Measurements from ENCODE around the gene MCU.
"Not testable (repeated sequence)": the region's sequence is repeated elsewhere in the genome, so short reads cannot be mapped to it uniquely, and the experiment has no call there.

Gene MCU

DNA sequence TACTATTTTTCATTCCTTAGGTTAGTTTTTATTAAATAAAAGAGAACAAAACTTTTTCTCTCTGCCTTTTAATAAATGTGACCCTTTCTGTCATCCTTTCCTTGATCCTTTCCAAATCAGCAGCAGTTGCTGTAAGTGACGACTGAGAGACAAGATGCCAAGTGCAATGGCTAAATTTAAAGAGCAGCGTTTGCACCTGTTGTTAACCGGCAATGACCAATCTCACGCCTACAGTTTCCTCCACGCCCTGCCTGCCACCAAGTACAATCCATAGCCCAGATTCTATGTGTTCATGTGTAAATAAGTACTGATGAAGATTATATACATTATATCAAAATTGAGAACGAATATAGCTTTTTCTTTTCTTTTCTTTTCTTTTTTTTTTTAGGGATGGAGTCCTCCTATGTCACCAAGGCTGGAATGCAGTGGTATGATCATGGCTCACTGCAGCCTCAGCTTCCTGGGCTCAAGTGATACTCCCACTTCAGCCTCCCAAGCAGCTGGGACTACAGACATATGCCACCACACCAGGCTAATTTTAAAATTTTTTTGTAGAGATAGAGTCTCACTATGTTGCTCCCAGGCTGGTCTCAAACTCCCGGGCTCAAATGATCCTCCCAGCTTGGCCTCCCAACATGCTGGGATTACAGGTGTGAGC, 6.5 kb upstream of the MCU start:
- Histone ChIP-seq H3K4me3 (ENCODE audit: insufficient read depth, low read depth, low read length) (no peak overlapping the region), H3K27ac (ENCODE audit: insufficient read depth, low read depth, low read length, poor library complexity, severe bottlenecking) (no peak overlapping the region), H3K36me3 (ENCODE audit: control insufficient read depth, insufficient read depth, low read length) (no peaks in the 10 kb centered on the region), H3K4me1 (ENCODE audit: control insufficient read depth, insufficient read depth, low read length) (no peaks in the 10 kb centered on the region), H3K27me3 (ENCODE audit: control insufficient read depth, insufficient read depth, low read length, poor library complexity, severe bottlenecking) (no peaks in the 10 kb centered on the region), H3K9me3 (ENCODE audit: control insufficient read depth, low read length) (no peaks in the 10 kb centered on the region)
- 86 to 89% methylated on average over 6 to 7 of the region's 7 CpGs for WGBS, 2 experiments

GRCh38 chr10:72686430-72686829, 5.5 kb upstream of the MCU start:
- not testable (repeated sequence) for H3K27me3 ChIP-seq (ENCODE audit: control insufficient read depth, insufficient read depth, low read length, poor library complexity, severe bottlenecking); H3K36me3 ChIP-seq (ENCODE audit: control insufficient read depth, insufficient read depth, low read length); H3K9me3 ChIP-seq (ENCODE audit: control insufficient read depth, low read length); H3K27ac ChIP-seq (ENCODE audit: insufficient read depth, low read depth, low read length, poor library complexity, severe bottlenecking); H3K4me1 ChIP-seq (ENCODE audit: control insufficient read depth, insufficient read depth, low read length); H3K4me3 ChIP-seq (ENCODE audit: insufficient read depth, low read depth, low read length)
- 93 to 94% methylated on average over 8 of the region's 8 CpGs for WGBS, 2 experiments

GRCh38 chr10:72687035-72687434, 4.9 kb upstream of the MCU start:
- no peaks in the 10 kb centered on the region for H3K4me1 ChIP-seq (ENCODE audit: control insufficient read depth, insufficient read depth, low read length)
- no peaks in the 10 kb centered on the region for H3K36me3 ChIP-seq (ENCODE audit: control insufficient read depth, insufficient read depth, low read length)
- no peak overlapping the region for H3K27ac ChIP-seq (ENCODE audit: insufficient read depth, low read depth, low read length, poor library complexity, severe bottlenecking)
- WGBS, 2 experiments: 85 to 94% methylated on average over 5 to 6 of the region's 6 CpGs
- no peak overlapping the region for H3K4me3 ChIP-seq (ENCODE audit: insufficient read depth, low read depth, low read length)
- H3K9me3 ChIP-seq (ENCODE audit: control insufficient read depth, low read length): no peaks in the 10 kb centered on the region
- no peaks in the 10 kb centered on the region for H3K27me3 ChIP-seq (ENCODE audit: control insufficient read depth, insufficient read depth, low read length, poor library complexity, severe bottlenecking)

DNA sequence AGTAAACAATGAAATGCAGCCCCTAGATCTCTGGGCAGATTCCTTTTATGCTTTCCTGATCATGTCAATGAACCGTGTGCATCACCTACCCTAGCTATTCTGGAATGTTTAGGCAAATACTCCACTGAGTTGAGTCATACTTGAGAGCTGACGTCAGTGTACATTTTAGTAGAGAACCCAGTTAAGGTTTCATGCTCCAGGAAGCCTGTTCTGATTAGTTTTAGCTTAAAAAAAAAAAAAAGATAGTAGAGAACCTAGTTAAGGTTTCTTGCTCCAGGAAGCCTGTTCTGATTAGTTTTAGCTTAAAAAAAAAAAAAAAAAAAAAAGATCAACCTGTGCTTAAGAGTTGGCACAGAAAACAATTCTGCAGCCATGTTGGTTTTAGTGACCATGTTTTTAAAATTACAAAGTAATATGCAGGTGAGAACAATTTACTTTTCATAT, 3.7 kb upstream of the MCU start:
- H3K36me3 ChIP-seq (ENCODE audit: control insufficient read depth, insufficient read depth, low read length): no peaks in the 10 kb centered on the region
- no peak overlapping the region for H3K27ac ChIP-seq (ENCODE audit: insufficient read depth, low read depth, low read length, poor library complexity, severe bottlenecking)
- no peak overlapping the region for H3K4me3 ChIP-seq (ENCODE audit: insufficient read depth, low read depth, low read length)
- no peaks in the 10 kb centered on the region for H3K27me3 ChIP-seq (ENCODE audit: control insufficient read depth, insufficient read depth, low read length, poor library complexity, severe bottlenecking)
- WGBS, 2 experiments: 78 to 83% methylated on average over 2 of the region's 2 CpGs
- no peaks in the 10 kb centered on the region for H3K9me3 ChIP-seq (ENCODE audit: control insufficient read depth, low read length)
- no peaks in the 10 kb centered on the region for H3K4me1 ChIP-seq (ENCODE audit: control insufficient read depth, insufficient read depth, low read length)

DNA sequence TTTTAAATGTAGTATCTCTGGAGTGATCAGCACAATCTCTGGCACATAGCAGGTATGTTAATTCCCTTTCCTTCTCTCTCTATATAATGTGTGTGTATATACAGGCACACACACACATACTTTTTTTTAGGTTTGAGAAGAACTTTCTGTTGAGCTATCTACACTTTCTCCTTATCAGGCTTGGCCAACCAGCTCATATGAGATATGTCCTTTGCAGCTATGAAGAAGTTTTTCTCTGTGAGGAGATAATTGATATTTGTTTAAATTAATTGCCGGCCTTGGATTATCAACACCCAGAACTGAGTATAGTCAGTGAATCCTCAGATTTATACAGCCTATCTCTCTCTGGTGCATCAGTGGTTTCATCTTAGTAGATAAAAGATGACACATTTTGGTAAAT, 2.3 kb upstream of the MCU start:
- H3K27me3 ChIP-seq (ENCODE audit: control insufficient read depth, insufficient read depth, low read length, poor library complexity, severe bottlenecking): no peaks in the 10 kb centered on the region
- no peaks in the 10 kb centered on the region for H3K9me3 ChIP-seq (ENCODE audit: control insufficient read depth, low read length)
- WGBS, 2 experiments: 50% methylated on average over 1 of the region's 1 CpG; no CpG with 5 or more reads in 1 of the 2 experiments
- no peak overlapping the region for H3K27ac ChIP-seq (ENCODE audit: insufficient read depth, low read depth, low read length, poor library complexity, severe bottlenecking)
- peaks cover under 1% of the 10 kb centered on the region for H3K4me1 ChIP-seq (ENCODE audit: control insufficient read depth, insufficient read depth, low read length)
- no peak overlapping the region for H3K4me3 ChIP-seq (ENCODE audit: insufficient read depth, low read depth, low read length)
- no peaks in the 10 kb centered on the region for H3K36me3 ChIP-seq (ENCODE audit: control insufficient read depth, insufficient read depth, low read length)

DNA sequence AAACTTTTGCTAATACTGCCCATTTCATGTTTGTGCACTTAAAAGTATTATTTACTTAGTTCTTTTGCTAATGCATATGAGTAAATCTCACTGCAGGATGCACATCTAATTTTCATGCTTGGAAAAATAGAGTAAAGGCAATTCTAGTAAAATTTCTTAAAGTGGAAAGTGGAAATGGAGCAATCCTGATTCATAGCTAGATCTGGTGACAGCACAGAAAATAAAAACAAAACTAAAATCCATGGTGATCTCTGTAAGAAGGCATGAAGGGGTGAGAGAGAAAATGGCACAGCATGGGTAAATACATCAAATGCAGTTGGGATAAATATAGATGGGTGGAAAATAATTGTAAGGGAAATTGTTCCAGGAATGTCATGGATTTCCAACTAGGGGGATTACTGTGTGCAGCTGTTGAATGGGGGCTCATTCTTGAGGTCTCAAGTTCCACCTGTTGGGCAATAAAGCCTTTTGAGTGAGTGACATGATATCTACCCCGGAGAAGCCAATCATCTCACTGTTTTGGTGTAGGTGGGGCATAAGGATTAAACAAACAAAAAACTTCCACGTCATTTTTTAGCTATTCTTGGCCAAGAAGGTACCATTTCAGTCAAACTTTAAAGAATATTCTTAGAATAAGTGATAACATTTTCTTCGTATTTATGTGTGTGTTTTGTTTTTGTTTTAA, 1.7 kb upstream of the MCU start:
- Histone ChIP-seq H3K4me3 (ENCODE audit: insufficient read depth, low read depth, low read length) (no peak overlapping the region), H3K4me1 (ENCODE audit: control insufficient read depth, insufficient read depth, low read length) (peaks cover 5% of the 10 kb centered on the region), H3K27ac (ENCODE audit: insufficient read depth, low read depth, low read length, poor library complexity, severe bottlenecking) (no peak overlapping the region), H3K9me3 (ENCODE audit: control insufficient read depth, low read length) (no peaks in the 10 kb centered on the region), H3K36me3 (ENCODE audit: control insufficient read depth, insufficient read depth, low read length) (no peaks in the 10 kb centered on the region), H3K27me3 (ENCODE audit: control insufficient read depth, insufficient read depth, low read length, poor library complexity, severe bottlenecking) (no peaks in the 10 kb centered on the region)
- WGBS, 2 experiments: 94 to 100% methylated on average over 1 of the region's 3 CpGs

DNA sequence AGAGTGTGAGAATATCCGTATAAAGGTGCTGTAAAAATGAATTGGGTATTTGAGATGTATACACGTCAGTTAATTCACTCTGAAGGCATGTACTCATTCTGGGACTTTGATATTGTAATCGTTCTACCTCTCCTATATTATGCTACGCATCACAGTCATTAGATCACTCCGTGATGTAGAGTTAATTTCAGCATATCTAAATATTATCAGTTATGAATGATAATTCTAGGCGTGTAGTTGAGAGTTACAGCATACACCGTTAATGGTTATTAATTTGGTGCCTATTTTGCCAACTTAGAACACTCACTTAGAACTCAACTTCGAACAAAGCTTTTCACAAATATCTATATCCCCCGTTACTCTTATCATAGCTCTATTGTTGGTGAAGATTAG, 477 bp upstream of the MCU start:
- H3K4me1 ChIP-seq (ENCODE audit: control insufficient read depth, insufficient read depth, low read length): peaks cover 5% of the 10 kb centered on the region
- no peaks in the 10 kb centered on the region for H3K36me3 ChIP-seq (ENCODE audit: control insufficient read depth, insufficient read depth, low read length)
- 64 to 72% methylated on average over 5 to 8 of the region's 9 CpGs for WGBS, 2 experiments
- H3K27me3 ChIP-seq (ENCODE audit: control insufficient read depth, insufficient read depth, low read length, poor library complexity, severe bottlenecking): no peaks in the 10 kb centered on the region
- no peak overlapping the region for H3K27ac ChIP-seq (ENCODE audit: insufficient read depth, low read depth, low read length, poor library complexity, severe bottlenecking)
- peak overlapping the region; percentile 87 for H3K4me3 ChIP-seq (ENCODE audit: insufficient read depth, low read depth, low read length)
- no peaks in the 10 kb centered on the region for H3K9me3 ChIP-seq (ENCODE audit: control insufficient read depth, low read length)

GRCh38 chr10:72692744-72692993, 726 bp downstream of the MCU start:
- WGBS, 2 experiments: 1% methylated on average over 11 of the region's 11 CpGs
- Histone ChIP-seq H3K9me3 (ENCODE audit: control insufficient read depth, low read length) (no peaks in the 10 kb centered on the region), H3K4me3 (ENCODE audit: insufficient read depth, low read depth, low read length) (peak overlapping the region; percentile 87), H3K36me3 (ENCODE audit: control insufficient read depth, insufficient read depth, low read length) (no peaks in the 10 kb centered on the region), H3K27me3 (ENCODE audit: control insufficient read depth, insufficient read depth, low read length, poor library complexity, severe bottlenecking) (no peaks in the 10 kb centered on the region), H3K27ac (ENCODE audit: insufficient read depth, low read depth, low read length, poor library complexity, severe bottlenecking) (no peak overlapping the region), H3K4me1 (ENCODE audit: control insufficient read depth, insufficient read depth, low read length) (peaks cover 5% of the 10 kb centered on the region)

DNA sequence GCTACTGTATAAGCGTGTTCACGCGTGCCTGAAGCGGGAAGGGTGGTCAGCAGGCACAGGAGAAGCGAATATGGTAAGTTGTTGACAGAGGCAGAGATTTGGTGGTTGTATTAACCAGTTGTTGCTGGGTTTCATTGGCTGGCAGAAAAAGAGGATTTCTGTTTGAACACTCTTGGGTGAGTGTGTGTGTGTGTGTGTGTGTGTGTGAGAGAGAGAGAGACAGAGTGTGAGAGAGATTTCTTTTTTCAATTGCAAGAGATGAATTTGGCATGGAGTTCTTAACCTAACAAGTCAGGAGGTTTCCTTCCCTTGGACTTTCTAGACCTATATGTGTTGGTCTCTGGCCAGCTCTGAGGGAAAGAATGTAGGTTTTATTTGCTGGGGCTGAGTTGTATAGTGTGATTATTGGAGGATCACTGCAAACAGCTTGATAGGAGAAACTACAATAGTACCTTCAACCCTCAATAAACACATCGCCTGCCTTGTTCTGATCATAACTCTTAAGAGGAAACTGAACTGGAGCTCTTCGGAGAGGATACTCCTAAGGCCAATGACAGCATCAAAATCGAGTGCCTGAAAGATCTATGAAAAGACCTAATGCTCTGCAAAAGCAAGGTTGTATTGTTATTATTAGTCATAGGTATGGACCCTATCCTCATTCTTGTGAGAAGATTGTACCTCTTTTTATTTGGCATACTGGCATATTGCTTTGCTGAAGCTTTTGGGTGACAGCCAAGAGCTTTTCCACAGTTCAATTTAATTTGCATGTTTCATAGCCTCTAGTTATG, 1.2 kb downstream of the MCU start:
- Histone ChIP-seq H3K4me3 (ENCODE audit: insufficient read depth, low read depth, low read length) (peak overlapping the region; percentile 87), H3K4me1 (ENCODE audit: control insufficient read depth, insufficient read depth, low read length) (peaks cover 5% of the 10 kb centered on the region), H3K27ac (ENCODE audit: insufficient read depth, low read depth, low read length, poor library complexity, severe bottlenecking) (no peak overlapping the region), H3K27me3 (ENCODE audit: control insufficient read depth, insufficient read depth, low read length, poor library complexity, severe bottlenecking) (no peaks in the 10 kb centered on the region), H3K9me3 (ENCODE audit: control insufficient read depth, low read length) (no peaks in the 10 kb centered on the region), H3K36me3 (ENCODE audit: control insufficient read depth, insufficient read depth, low read length) (no peaks in the 10 kb centered on the region)
- WGBS, 2 experiments: 28 to 29% methylated on average over 8 of the region's 8 CpGs

DNA sequence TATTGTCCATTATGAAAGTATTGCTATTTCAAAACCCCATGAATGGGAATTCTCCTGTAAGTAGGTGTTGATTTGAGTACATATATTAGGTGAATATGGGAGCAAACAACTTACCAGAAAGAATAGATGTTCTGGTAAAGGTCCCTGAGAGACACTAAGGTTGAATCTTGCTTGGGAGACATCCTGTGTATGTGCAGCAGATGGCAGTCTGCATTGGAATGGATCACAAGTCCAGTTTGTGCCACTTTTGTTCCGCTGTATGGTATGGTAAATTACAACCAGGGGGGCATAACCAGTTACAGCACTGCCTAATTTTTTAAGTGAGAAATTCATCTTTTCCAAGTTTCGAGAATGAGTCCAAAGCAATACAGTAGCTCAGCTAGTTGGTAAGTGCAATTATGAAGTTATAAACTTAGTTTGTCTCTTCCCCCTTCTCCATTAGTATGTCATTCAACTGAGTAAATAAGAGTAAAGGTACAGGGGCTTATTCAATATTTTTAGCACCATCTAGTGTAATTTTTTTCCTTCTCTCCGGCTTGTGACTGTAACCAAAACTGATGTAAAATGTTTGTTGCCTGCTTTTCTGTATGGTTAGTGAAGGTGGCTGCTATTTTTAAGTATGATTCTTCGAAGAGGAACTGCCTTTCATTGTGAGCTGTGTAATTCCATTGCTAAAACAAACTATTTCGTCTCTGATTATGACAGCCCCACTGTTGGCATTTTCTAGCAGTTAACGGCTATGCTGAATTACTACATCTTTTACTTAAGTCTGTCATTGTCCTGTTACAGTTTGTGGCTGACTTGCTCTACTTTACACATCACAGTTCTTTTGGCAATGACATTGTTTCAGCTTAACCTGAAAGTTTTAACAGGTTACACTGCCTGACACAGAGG, 2.8 kb downstream of the MCU start:
- no peak overlapping the region for H3K27ac ChIP-seq (ENCODE audit: insufficient read depth, low read depth, low read length, poor library complexity, severe bottlenecking)
- WGBS, 2 experiments: 93% methylated on average over 6 of the region's 6 CpGs
- H3K27me3 ChIP-seq (ENCODE audit: control insufficient read depth, insufficient read depth, low read length, poor library complexity, severe bottlenecking): no peaks in the 10 kb centered on the region
- no peaks in the 10 kb centered on the region for H3K36me3 ChIP-seq (ENCODE audit: control insufficient read depth, insufficient read depth, low read length)
- H3K9me3 ChIP-seq (ENCODE audit: control insufficient read depth, low read length): no peaks in the 10 kb centered on the region
- H3K4me3 ChIP-seq (ENCODE audit: insufficient read depth, low read depth, low read length): no peak overlapping the region
- peaks cover 5% of the 10 kb centered on the region for H3K4me1 ChIP-seq (ENCODE audit: control insufficient read depth, insufficient read depth, low read length)

All from ectodermal cell (in vitro differentiated cells).